ENCODE results near the gene GREM2. TPM values are rescaled to one million over a fixed set of nuclear protein-coding genes. Genes with fewer than 3 reads are reported as not detected.

Gene GREM2
- total and polyA plus RNA-seq, 9 of the 15 experiments (the other 6 are each of a cell fraction or from before 2014, with no cell fraction given): 0.01 to 0.07 (median 0.05) TPM; not detected in 5

DNA sequence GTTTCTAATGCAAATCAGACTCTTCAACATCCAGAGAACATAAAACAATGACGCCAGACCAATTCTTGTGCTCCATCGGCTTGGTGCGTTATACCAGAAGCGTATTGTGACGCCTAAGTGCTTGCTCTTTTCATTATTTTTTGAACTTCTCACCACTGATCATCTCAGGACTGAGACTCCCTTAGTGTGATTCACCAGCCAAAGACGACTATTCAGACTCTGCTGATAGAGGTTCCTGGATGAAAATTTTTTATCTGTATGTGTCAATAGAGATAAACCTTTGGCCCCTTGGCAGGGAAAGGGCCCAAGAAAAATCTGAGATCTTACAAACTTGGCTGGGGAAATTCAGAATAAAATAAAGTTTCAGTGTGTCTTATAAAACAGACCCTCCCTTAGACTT lies 856 bp upstream of the GREM2 start:
- intact Hi-C loops (cut with micrococcal nuclease): no loop called here
- Histone ChIP-seq H3K9ac (ENCODE audit: insufficient read depth in 1 of 2, low read depth in 2 of 2, low read length in 2 of 2) (no peak overlapping the region), H3K9me3 (replicated peaks; ENCODE audit: control insufficient read depth, insufficient read depth, low read depth, low read length) (no peaks in the 10 kb centered on the region), H3K27ac (ENCODE audit: extremely low read depth, low read depth, low read length) (no peak overlapping the region), H4K20me1 (replicated peaks; ENCODE audit: control insufficient read depth, insufficient read depth, low read length) (no peaks in the 10 kb centered on the region), H2AFZ (ENCODE audit: low read depth, low read length) (no peak overlapping the region), H3K4me3 (no peak overlapping the region), H3K36me3 (ENCODE audit: control insufficient read depth, insufficient read depth, low read length) (no peaks in the 10 kb centered on the region), H3K9me1 (ENCODE audit: control insufficient read depth, insufficient read depth, low read length) (no peaks in the 10 kb centered on the region), H3K27me3 (ENCODE audit: control insufficient read depth in 2 of 2, insufficient read depth in 2 of 2, low read length in 2 of 2) (no peaks in the 10 kb centered on the region), H3K4me1 (replicated peaks in 1 of 2; ENCODE audit: control insufficient read depth in 2 of 2, insufficient read depth in 2 of 2, low read length in 2 of 2) (peaks cover 0 to 3% of the 10 kb centered on the region in 2 experiments; a peak in 1 of 5 replicates), H3K79me2 (ENCODE audit: control insufficient read depth, insufficient read depth, low read length) (no peaks in the 10 kb centered on the region), H3K4me2 (ENCODE audit: insufficient read depth, low read length) (no peak overlapping the region)
- in situ Hi-C loops (cut with MboI): no loop called here
- DNase-seq (ENCODE audit: extremely low read depth in 1 of 4, low spot score in 3 of 4) (no peak), FAIRE-seq (no peak), ATAC-seq (no peak)
- ChIA-PET POLR2A (no interaction called here), CTCF (ENCODE audit: low intra/inter-chr PET ratio) (no interaction called here)
- WGBS (ENCODE audit: insufficient coverage, low coverage, missing lambda C conversion rate): under 1% methylated on average over 6 of the region's 6 CpGs
- BruUV-seq (replicated peaks): no TSS peak
- TF ChIP-seq LCOR (CRISPR knock-in tag; IDR thresholded peaks at IDR 0.05) (no peak), TCFL5 (CRISPR knock-in tag; conservative IDR thresholded peaks at IDR 0.05) (no peak), ZFPM2 (CRISPR knock-in tag; IDR thresholded peaks at IDR 0.05) (no peak), SAP30 (IDR thresholded peaks at IDR 0.05; ENCODE audit: borderline replicate concordance, insufficient read depth, low read depth, low read length, poor library complexity, severe bottlenecking) (no peak), MAFF (IDR thresholded peaks at IDR 0.05; ENCODE audit: low read length) (no peak), ZSCAN29 (IDR thresholded peaks at IDR 0.05) (no peak), PTTG1 (tag; IDR thresholded peaks at IDR 0.05; ENCODE audit: low read depth) (no peak), ZFP36 (IDR thresholded peaks at IDR 0.05; ENCODE audit: low read depth, low read length, partially characterized antibody) (no peak), KLF10 (CRISPR knock-in tag; IDR thresholded peaks at IDR 0.05) (no peak), ESRRA (IDR thresholded peaks at IDR 0.05; ENCODE audit: borderline replicate concordance, low read depth) (no peak), ZNF143 (CRISPR knock-in tag; IDR thresholded peaks at IDR 0.05) (no peak), NRF1 (conservative IDR thresholded peaks at IDR 0.05 in 1 of 2, IDR thresholded peaks at IDR 0.05 in 1 of 2) (no peak)
- TF ChIP-seq, protein P1, sequence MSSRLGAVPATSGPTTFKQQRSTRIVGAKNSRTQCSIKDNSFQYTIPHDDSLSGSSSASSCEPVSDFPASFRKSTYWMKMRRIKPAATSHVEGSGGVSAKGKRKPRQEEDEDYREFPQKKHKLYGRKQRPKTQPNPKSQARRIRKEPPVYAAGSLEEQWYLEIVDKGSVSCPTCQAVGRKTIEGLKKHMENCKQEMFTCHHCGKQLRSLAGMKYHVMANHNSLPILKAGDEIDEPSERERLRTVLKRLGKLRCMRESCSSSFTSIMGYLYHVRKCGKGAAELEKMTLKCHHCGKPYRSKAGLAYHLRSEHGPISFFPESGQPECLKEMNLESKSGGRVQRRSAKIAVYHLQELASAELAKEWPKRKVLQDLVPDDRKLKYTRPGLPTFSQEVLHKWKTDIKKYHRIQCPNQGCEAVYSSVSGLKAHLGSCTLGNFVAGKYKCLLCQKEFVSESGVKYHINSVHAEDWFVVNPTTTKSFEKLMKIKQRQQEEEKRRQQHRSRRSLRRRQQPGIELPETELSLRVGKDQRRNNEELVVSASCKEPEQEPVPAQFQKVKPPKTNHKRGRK (tag; IDR thresholded peaks at IDR 0.05): no peak
- TF ChIP-seq, protein P2, sequence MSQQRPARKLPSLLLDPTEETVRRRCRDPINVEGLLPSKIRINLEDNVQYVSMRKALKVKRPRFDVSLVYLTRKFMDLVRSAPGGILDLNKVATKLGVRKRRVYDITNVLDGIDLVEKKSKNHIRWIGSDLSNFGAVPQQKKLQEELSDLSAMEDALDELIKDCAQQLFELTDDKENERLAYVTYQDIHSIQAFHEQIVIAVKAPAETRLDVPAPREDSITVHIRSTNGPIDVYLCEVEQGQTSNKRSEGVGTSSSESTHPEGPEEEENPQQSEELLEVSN (IDR thresholded peaks at IDR 0.05; ENCODE audit: borderline replicate concordance in 1 of 2, extremely low read depth in 1 of 2, insufficient read depth in 1 of 2, insufficient read length in 1 of 2, low read depth in 1 of 2, low read length in 1 of 2, poor library complexity in 1 of 2, severe bottlenecking in 1 of 2): no peak
- TF ChIP-seq, protein P3, sequence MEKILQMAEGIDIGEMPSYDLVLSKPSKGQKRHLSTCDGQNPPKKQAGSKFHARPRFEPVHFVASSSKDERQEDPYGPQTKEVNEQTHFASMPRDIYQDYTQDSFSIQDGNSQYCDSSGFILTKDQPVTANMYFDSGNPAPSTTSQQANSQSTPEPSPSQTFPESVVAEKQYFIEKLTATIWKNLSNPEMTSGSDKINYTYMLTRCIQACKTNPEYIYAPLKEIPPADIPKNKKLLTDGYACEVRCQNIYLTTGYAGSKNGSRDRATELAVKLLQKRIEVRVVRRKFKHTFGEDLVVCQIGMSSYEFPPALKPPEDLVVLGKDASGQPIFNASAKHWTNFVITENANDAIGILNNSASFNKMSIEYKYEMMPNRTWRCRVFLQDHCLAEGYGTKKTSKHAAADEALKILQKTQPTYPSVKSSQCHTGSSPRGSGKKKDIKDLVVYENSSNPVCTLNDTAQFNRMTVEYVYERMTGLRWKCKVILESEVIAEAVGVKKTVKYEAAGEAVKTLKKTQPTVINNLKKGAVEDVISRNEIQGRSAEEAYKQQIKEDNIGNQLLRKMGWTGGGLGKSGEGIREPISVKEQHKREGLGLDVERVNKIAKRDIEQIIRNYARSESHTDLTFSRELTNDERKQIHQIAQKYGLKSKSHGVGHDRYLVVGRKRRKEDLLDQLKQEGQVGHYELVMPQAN (IDR thresholded peaks at IDR 0.05; ENCODE audit: borderline replicate concordance): no peak
- TF ChIP-seq, protein P4, sequence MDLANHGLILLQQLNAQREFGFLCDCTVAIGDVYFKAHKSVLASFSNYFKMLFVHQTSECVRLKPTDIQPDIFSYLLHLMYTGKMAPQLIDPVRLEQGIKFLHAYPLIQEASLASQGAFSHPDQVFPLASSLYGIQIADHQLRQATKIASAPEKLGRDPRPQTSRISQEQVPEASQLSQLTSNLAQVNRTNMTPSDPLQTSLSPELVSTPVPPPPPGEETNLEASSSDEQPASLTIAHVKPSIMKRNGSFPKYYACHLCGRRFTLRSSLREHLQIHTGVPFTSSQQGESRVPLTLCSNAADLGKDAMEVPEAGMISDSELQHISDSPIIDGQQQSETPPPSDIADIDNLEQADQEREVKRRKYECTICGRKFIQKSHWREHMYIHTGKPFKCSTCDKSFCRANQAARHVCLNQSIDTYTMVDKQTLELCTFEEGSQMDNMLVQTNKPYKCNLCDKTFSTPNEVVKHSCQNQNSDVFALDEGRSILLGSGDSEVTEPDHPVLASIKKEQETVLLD (IDR thresholded peaks at IDR 0.05): no peak
- TF ChIP-seq, protein P5, sequence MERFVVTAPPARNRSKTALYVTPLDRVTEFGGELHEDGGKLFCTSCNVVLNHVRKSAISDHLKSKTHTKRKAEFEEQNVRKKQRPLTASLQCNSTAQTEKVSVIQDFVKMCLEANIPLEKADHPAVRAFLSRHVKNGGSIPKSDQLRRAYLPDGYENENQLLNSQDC (CRISPR knock-in tag; IDR thresholded peaks at IDR 0.05): no peak

All from K562 (cell line).